Body of pancreas (tissue), 4 donors: Measurements from ENCODE around the gene RPTOR. TPM values are rescaled to one million over a fixed set of nuclear protein-coding genes. Genes with fewer than 3 reads are reported as not detected.
"Not testable (repeated sequence)": the region's sequence is repeated elsewhere in the genome, so short reads cannot be mapped to it uniquely, and the experiment has no call there.

Source experiments
- ATAC-seq: fragments of 150-250 bp; one replicate; pipeline ENCODE4 v1.9.1; 2016
- DNase-seq, 4 donors: peaks; one replicate each; pipeline ENCODE4 v3.0.0-alpha.2; 2019
- H3K27ac ChIP-seq, 4 donors: fragments of 200-600 bp; sonication (generic); 1 replicate in 3 of 4; 2 replicates in 1 of 4; pipeline versions ENCODE4 v1.5.1 to v1.6.1; 2016 to 2019; ENCODE audit warnings: mild to moderate bottlenecking in 1 of 4, mixed read lengths in 1 of 4, moderate library complexity in 1 of 4
- H3K27me3 ChIP-seq, 2 donors: fragments of 200-600 bp; sonication (generic); one replicate each; pipeline ENCODE4 v1.6.0; 2016; ENCODE audit warnings: mild to moderate bottlenecking in 1 of 2
- H3K36me3 ChIP-seq, 2 donors: fragments of 200-600 bp; sonication (generic); replicated peaks in 1 of 2; 2 replicates each; pipeline ENCODE4 v1.5.1; 2016; ENCODE audit warnings: low read depth in 2 of 2; ENCODE audit not compliant: insufficient read depth in 1 of 2
- H3K4me1 ChIP-seq: fragments of 200-600 bp; sonication (generic); one replicate; pipeline ENCODE4 v1.6.0; 2016
- H3K4me3 ChIP-seq, 2 donors: fragments of 200-600 bp; sonication (generic); 1 replicate in 1 of 2; 2 replicates in 1 of 2; pipeline ENCODE4 v1.5.1; 2016 to 2019
- H3K9me3 ChIP-seq, 3 donors: fragments of 200-600 bp; sonication (generic); 1 replicate in 2 of 3; 2 replicates in 1 of 3; pipeline ENCODE4 v1.5.1; 2016
- CTCF ChIP-seq, 7 experiments: fragments of 450-650 bp in 4 of 7; fragments of 200-600 bp in 3 of 7; sonication (generic) in 3 of 7; IDR thresholded peaks; one replicate each; pipeline ENCODE4 v1.5.1; 2016 to 2019; ENCODE audit warnings: antibody characterized with exemption in 7 of 7
- POLR2A ChIP-seq, 3 donors: fragments of 450-650 bp; IDR thresholded peaks; one replicate each; pipeline ENCODE4 v1.6.1; 2016; ENCODE audit warnings: antibody characterized with exemption in 3 of 3, mild to moderate bottlenecking in 2 of 3
- WGBS, 2 donors: methylation state at CpG; one replicate each; pipeline ENCODE4 v1.1.5; 2017; 5-methylcytosine and 5-hydroxymethylcytosine counted together
- intact Hi-C: fragments of 100-400 bp; cut with DNase I; formaldehyde crosslinking; loops from one replicate; pipeline ENCODE4 v1.15.1; 2023
- total RNA-seq, 2 donors: library from RNA; depleted of rRNA; stranded (reverse); fragments of >200 nt; gene quantifications; one replicate each; pipeline ENCODE4 v1.1.0, GENCODE V29; 2016

Gene RPTOR
- total RNA-seq, 2 donors from 2014 or later = 22.3 to 34.3 TPM

GRCh38 chr17:80814491-80814890 lies 269.9 kb downstream of the RPTOR start:
- 95% methylated on average over 9 of the region's 9 CpGs for WGBS, 2 donors
- no peaks in the 10 kb centered on the region for H3K4me1 ChIP-seq
- no peaks in the 10 kb centered on the region for H3K36me3 ChIP-seq
- intact Hi-C loops = no loop called here
- no peaks in the 10 kb centered on the region for H3K27me3 ChIP-seq
- no peaks in the 10 kb centered on the region for H3K9me3 ChIP-seq
- H3K27ac ChIP-seq = no peak overlapping the region
- H3K4me3 ChIP-seq = no peak overlapping the region
- ATAC-seq = no peak
- DNase-seq = no peak
- TF ChIP-seq POLR2A (IDR thresholded peaks at IDR 0.05) = no peak
- no peak for TF ChIP-seq CTCF (IDR thresholded peaks at IDR 0.05)

GRCh38 chr17:80815151-80815681 lies 270.6 kb downstream of the RPTOR start:
- ATAC-seq (no peak), DNase-seq (peak in 1 of 4 donors; percentile 4)
- Histone ChIP-seq H3K9me3 (no peaks in the 10 kb centered on the region), H3K27ac (no peak overlapping the region), H3K27me3 (no peaks in the 10 kb centered on the region), H3K36me3 (no peaks in the 10 kb centered on the region), H3K4me1 (no peaks in the 10 kb centered on the region), H3K4me3 (no peak overlapping the region)
- no peak for TF ChIP-seq CTCF (IDR thresholded peaks at IDR 0.05)
- intact Hi-C loops = no loop called here
- 87 to 95% methylated on average over 6 to 8 of the region's 10 CpGs for whole genome bisulfite sequencing, 2 donors

DNA sequence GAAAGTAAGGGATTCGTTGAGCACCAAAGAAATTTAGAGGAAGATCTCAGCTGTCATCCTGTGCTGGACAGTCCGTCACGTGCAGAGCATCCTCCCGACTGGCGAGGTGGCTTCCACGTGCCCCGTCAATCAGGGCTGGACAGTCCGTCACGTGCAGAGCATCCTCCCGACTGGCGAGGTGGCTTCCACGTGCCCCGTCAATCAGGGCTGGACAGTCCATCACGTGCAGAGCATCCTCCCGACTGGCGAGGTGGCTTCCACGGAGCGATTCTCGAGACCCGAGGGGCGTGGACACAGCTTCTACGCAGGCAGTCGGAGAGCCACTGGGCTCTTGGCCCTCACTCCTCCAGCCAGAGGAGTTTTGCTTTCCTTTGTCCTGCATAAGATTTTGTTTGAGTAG lies 271.1 kb downstream of the RPTOR start:
- WGBS, 2 donors = 93% methylated on average over 21 to 23 of the region's 23 CpGs
- intact Hi-C loops, H3K36me3 ChIP-seq, H3K9me3 ChIP-seq, DNase-seq, H3K4me3 ChIP-seq, H3K4me1 ChIP-seq, H3K27me3 ChIP-seq, H3K27ac ChIP-seq, ATAC-seq: not testable (repeated sequence)

DNA sequence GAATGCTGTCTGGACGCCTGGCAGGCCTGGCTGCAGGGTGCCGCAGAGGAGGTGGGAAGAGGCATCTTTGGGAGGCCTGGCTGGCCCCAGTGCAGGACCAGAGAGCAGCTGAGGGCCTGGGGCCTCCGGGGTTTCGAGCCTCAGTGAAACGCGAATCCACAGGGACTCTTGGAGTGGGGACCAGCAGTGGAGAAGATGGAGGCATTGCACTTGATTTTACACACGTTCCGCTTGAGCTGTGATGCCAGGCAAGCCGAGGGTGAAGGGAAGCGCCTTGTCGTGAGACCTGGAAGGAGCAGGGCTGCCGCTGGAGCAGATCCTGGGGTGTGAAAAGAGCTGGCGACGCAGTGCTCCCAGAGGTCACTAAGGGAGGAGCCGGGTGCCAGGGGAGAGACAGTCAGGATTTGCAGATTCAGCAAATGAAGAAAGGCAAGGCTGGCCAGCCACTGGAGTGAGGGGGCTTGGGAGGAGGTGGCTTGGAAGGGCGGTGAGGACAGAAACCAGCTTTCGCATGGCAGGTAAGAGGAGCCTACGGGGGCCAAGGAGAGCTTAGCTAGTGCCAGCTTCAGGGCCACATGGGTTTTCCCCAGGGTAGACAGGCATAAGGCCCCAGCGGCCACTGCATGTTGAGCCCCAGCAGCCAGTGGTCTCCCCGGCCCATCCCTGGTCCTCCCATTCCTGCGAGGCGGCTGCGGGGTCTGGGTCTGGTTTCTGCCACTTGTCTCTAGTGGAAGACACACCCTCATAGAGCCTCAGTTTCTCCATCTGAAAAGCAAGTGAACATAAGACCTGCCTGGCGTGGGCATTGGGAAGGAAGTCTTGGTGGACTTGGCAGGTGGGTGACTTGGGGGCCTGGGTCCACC lies 271.8 kb downstream of the RPTOR start:
- no peaks in the 10 kb centered on the region for H3K4me1 ChIP-seq
- H3K27me3 ChIP-seq = no peaks in the 10 kb centered on the region
- intact Hi-C loops = no loop called here
- DNase-seq = peak in 1 of 4 donors; percentile 4
- H3K27ac ChIP-seq = no peak overlapping the region
- no peaks in the 10 kb centered on the region for H3K9me3 ChIP-seq
- TF ChIP-seq POLR2A (IDR thresholded peaks at IDR 0.05) (no peak), CTCF (IDR thresholded peaks at IDR 0.05) (no peak)
- H3K36me3 ChIP-seq = no peaks in the 10 kb centered on the region
- ATAC-seq = no peak
- WGBS, 2 donors = 93 to 97% methylated on average over 19 to 24 of the region's 24 CpGs
- H3K4me3 ChIP-seq = no peak overlapping the region

DNA sequence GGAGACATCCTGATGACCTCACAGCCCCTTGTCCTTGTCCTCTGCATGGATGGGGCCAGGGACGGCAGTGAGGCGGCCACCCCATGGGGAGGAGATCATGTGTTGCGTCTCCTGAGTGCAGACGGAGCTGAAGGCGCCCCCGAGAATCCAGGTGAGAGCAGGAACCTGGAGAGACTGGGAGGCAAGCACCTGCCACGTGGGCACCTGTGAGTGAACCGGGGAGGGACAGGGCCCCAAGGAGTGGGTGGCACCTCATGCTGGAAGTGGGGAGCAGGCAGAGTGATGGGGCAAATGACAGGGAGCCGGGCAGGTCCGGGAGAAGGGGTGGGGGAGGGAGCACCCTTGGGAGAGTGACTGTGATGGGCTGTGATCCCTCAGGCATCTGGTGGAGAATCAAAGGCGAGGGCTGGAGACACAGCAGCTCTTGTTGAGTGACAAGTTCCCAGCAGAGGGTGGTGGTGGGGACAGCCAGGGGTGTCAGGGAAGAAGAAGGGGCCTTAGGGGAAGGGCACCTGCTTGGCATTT lies 272.7 kb downstream of the RPTOR start:
- no peak for ATAC-seq

More for the DNA sequence above, 272.7 kb downstream of the RPTOR start:
- DNase-seq = peak in 1 of 4 donors; percentile 4
- no peak overlapping the region for H3K27ac ChIP-seq
- no peak for TF ChIP-seq POLR2A (IDR thresholded peaks at IDR 0.05)
- no peak for TF ChIP-seq CTCF (IDR thresholded peaks at IDR 0.05)
- no peak overlapping the region for H3K4me3 ChIP-seq
- no peaks in the 10 kb centered on the region for H3K9me3 ChIP-seq
- H3K4me1 ChIP-seq = no peaks in the 10 kb centered on the region
- intact Hi-C loops = no loop called here
- 93 to 98% methylated on average over 8 to 11 of the region's 11 CpGs for WGBS, 2 donors
- H3K36me3 ChIP-seq = no peaks in the 10 kb centered on the region
- H3K27me3 ChIP-seq = no peaks in the 10 kb centered on the region
